GM18505 (cell line): ENCODE data around the gene SLC8A1.

Experiments used
- ATAC-seq: cut with Tn5 transposase; IDR thresholded peaks from one replicate; pipeline ENCODE4 v1.9.1; 2021; ENCODE audit not compliant: unreplicated experiment
- POLR2A ChIP-seq: IDR thresholded peaks from 4 replicates; pipeline ENCODE4 v1.6.1; 2011; ENCODE audit warnings: borderline replicate concordance; ENCODE audit not compliant: insufficient read depth, insufficient read length; ENCODE audit errors: extremely low read depth

SLC8A1 gene

DNA sequence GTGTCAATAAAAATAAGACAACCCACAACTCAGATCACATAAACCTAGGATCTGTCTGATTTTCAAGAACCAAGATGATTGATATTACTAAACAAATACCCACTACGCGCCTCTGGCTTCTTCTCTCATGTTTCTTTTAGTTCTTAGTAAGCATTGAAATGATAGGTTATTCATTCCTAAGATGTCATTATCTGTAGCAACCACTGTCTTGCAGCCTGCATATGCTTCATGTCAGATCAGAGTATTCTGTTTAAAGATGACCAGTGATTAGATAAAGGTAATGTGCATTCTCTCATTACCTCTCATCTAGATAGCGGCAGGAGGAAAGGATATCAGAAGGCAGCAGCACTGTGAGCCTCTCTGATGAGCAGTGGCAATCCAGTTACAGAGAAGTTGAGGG is 112.9 kb downstream of the SLC8A1 start:
- ATAC-seq = no peak
- no peak for TF ChIP-seq POLR2A

- no peak for TF ChIP-seq POLR2A
- ATAC-seq = no peak
Observed at GRCh38 chr2:40332191-40332826, 119.6 kb downstream of the SLC8A1 start.

GRCh38 chr2:40330096-40330495 is 121.8 kb downstream of the SLC8A1 start:
- ATAC-seq = no peak

DNA sequence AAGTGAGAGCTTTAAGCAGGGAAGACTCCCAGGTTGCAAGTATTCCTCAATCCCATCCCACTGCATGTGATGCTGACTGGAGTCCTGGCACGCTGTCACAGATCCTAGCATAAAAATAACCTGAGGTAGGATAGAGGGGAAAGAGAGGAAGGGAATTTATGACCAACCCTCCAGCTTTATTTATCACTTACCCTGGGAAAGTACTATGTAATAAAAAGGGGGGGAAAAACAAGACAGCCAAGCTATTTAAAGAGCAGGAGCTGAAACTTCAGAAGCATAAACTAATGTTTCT is 122.2 kb downstream of the SLC8A1 start:
- no peak for TF ChIP-seq POLR2A
- no peak for ATAC-seq

More at GRCh38 chr2:40330096-40330495, 121.8 kb downstream of the SLC8A1 start:
- no peak for TF ChIP-seq POLR2A

DNA sequence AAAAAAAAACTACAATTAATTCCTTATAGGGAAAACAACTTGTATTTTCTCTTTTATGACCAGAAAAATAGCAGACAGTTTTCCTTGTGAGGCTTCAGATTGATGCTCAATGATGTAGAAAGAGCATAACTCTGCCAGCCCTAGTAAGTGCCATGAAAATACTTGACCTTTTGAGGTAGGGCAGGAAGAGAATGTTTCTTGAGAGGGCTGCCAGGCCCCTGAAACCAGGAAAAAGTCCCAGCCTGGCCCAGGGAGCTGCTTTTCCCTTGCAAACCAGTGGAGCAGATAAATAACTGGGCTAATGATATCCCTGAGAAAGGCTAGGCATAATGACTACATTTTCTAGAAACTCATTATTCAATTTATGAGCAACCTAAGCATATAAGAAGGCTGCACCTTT is 126.8 kb downstream of the SLC8A1 start:
- no peak for ATAC-seq

DNA sequence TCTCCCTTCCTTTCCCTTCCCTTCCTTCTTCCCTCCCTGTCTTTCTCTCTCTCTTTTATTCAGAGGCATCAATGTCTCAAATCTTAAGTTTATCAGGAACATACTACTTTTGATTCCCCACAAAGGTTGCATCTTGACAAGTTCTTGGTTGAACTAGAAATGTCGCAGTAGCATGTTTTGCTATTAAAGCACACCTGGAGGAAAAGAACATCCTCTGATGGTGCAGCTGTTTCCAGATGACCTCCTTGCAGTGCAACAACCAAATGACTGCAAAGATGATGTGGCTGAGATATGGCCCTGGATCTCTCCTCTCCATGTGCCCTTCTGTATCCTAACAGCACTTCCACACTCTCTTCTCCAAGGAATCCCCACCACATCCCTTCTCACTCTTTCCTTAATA is 127.2 kb downstream of the SLC8A1 start:
- no peak for ATAC-seq
- no peak for TF ChIP-seq POLR2A

More for the DNA sequence above, 126.8 kb downstream of the SLC8A1 start:
- no peak for TF ChIP-seq POLR2A

- no peak for ATAC-seq
- no peak for TF ChIP-seq POLR2A
Observed at GRCh38 chr2:40321822-40322221, 130.1 kb downstream of the SLC8A1 start.

DNA sequence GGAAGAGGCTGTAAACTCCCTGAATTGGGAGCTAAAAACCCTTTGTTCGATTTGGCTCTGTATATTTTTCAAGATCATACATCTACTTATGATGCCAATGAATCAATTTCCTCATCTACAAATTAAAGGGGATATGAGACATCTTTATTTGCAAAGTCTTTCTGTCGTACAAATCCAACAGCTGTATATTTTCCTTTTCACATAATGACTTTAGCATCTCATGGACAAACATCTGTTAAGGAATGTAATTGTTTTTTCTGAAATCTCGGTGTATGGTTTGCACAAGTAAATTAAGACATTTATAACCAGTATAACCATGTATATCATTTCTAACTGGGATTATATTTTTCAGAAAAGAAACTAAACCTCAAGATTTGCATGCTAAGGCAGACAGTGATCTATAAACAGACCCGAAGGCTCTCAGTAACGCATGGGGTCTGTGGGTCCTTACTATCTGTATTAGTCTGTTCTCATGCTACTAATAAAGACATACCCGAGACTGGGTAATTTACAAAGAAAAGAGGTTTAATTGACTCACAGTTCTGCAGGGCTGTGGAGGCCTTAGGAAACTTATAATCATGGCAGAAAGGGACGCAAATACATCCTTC is 130.8 kb downstream of the SLC8A1 start:
- peak; percentile 79 for ATAC-seq
- no peak for TF ChIP-seq POLR2A

DNA sequence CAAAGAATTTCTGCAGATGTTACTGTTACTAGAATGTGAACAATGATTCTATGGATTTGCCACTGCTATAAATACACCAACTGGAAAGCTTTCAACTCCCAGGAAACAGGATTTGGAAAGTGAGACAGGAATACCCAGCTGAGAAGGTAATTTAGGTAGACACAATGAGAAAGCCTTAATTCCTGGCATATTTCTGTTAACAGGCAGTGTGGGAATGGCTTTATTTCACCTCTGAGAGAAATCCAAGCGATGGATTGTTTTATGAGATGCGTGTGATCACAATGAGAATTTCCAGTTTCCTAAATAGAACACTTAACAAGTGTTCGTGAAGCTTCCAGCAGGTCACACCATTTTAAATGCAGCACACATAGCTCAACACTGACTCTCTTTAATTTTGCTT is 133.0 kb downstream of the SLC8A1 start:
- no peak for TF ChIP-seq POLR2A
- no peak for ATAC-seq

- TF ChIP-seq POLR2A = no peak
- ATAC-seq = no peak
Observed at GRCh38 chr2:40317761-40318160, 134.1 kb downstream of the SLC8A1 start.

DNA sequence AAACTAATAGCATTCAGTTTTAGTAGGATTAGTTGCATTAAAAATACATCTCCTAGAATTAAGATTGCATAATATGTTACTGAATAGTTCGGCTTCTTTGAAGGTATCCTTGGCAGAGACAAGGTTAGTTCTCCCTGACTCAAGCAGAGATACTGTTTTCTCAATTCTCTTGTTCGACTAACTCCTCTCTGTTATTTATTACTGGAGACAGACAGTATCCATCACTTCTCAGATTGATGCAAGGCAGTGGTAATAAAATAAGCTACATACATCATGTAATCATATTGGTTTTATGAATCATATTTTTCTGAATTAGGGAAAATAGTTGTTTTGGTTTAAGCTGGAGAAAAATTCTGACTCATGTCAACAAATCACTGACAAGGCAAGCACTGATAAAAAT is 134.8 kb downstream of the SLC8A1 start:
- TF ChIP-seq POLR2A = no peak
- ATAC-seq = no peak

GRCh38 chr2:40316620-40317019 is 135.3 kb downstream of the SLC8A1 start:
- TF ChIP-seq POLR2A = no peak
- no peak for ATAC-seq

DNA sequence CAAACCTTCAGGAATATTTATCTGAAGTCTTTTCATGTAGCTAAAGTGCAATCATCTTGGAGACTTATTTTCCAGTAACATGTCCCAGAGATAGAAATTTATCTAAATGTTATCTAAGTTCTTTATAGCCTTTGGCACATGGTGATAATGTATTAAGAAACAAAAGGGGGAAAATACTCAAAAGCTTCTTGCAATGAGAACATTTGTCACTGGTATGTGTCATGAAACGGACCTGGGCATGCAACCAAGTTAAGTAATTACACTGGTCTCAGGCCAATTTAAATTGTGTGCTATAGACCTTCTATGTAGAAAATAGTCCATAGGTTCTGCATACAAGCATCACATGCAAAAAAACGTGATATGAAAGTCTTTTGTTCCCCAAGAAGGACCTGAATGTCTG is 136.2 kb downstream of the SLC8A1 start:
- no peak for TF ChIP-seq POLR2A
- no peak for ATAC-seq

DNA sequence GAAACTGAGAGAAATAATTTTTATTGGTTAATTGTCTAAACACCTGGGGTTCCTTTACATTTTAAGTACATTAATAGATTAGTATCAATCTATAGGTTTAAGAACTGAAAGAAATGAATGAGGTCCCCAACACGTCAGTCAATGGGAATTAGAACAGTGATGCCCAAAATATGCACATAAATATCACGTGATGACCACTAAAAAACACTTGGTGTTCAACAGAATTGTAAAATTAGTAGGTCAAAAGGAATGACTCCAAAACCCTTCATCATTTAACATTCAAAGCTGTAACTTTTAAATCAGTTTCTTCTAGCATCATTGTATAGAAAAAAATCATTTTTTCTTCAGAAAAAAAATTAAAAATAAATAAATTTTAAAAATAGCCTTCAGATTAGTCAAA is 140.9 kb downstream of the SLC8A1 start:
- no peak for TF ChIP-seq POLR2A
- no peak for ATAC-seq

DNA sequence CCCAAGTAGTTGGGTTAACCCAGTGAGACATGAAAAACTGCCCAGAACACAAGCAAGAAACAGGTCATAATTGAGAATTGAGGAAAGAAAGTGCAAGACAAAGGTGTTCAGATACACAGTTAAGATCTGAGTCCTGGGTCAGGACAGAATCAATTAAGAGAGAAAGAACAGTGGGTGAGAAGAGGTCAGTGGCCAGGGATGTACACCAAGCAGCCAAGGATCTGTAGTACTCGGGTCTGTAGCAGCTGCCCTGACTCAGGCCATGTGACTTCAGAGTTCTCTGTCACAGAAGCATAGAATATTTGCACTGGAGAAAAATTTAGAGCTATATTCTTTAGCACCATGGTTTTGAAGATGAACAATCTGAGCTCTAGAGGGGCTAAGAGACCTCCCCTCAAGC is 141.6 kb downstream of the SLC8A1 start:
- TF ChIP-seq POLR2A = no peak
- no peak for ATAC-seq
